Testis (tissue), 3 donors: Measurements from ENCODE around the gene WRAP73. TPM values are rescaled to one million over a fixed set of nuclear protein-coding genes. Genes with fewer than 3 reads are reported as not detected.
A peak's percentile ranks its signal among the peaks of the same experiment; 100 is the strongest.

Source experiments
- DNase-seq: peaks from one replicate; pipeline ENCODE4 v3.0.0-alpha.2; 2019
- H3K27ac ChIP-seq, 2 donors: fragments of 200-600 bp; sonication (generic); one replicate each; pipeline ENCODE4 v1.5.1; 2019
- H3K27me3 ChIP-seq: fragments of 200-600 bp; sonication (generic); one replicate; pipeline ENCODE4 v1.5.1; 2019
- H3K36me3 ChIP-seq: fragments of 200-600 bp; sonication (generic); one replicate; pipeline ENCODE4 v1.5.1; 2017; ENCODE audit warnings: low read depth; ENCODE audit errors: missing control alignments
- H3K4me1 ChIP-seq: fragments of 200-600 bp; sonication (generic); one replicate; pipeline ENCODE4 v1.5.1; 2019
- H3K4me3 ChIP-seq, 2 donors: fragments of 200-600 bp; sonication (generic); one replicate each; pipeline ENCODE4 v1.5.1; 2017 to 2019
- H3K9me3 ChIP-seq: fragments of 200-600 bp; sonication (generic); one replicate; pipeline ENCODE4 v1.5.1; 2017
- CTCF ChIP-seq, 3 experiments: fragments of 450-650 bp in 2 of 3; fragments of 200-600 bp in 1 of 3; sonication (generic) in 1 of 3; IDR thresholded peaks; one replicate each; pipeline ENCODE4 v1.5.1; 2016 to 2019; ENCODE audit warnings: antibody characterized with exemption in 3 of 3, mild to moderate bottlenecking in 2 of 3, moderate library complexity in 1 of 3
- POLR2A ChIP-seq: fragments of 450-650 bp; IDR thresholded peaks from one replicate; pipeline ENCODE4 v1.6.1; 2017; ENCODE audit warnings: antibody characterized with exemption, mild to moderate bottlenecking, moderate library complexity
- WGBS, 2 donors: methylation state at CpG; one replicate each; pipeline ENCODE4 v1.1.5; 2018; 5-methylcytosine and 5-hydroxymethylcytosine counted together
- intact Hi-C: fragments of 100-400 bp; cut with DNase I; formaldehyde crosslinking; loops from one replicate; pipeline ENCODE4 v1.15.1; 2023; ENCODE audit warnings: low total_unique reads
- polyA plus RNA-seq: library from polyadenylated mRNA; stranded (reverse); fragments of 350-450 nt; fragmentation: Illumina TruSeq; extraction: RNeasy Lipid Tissue Mini Kit (QIAGEN cat#74804); gene quantifications from one replicate; pipeline ENCODE4 v1.2.3, GENCODE V29; 2014; ENCODE audit warnings: low read depth, low replicate concordance; ENCODE audit not compliant: insufficient read depth
- total RNA-seq, 2 donors: library from RNA; depleted of rRNA; stranded (reverse); fragments of >200 nt; gene quantifications; one replicate each; pipeline ENCODE4 v1.2.3, GENCODE V29; 2016

Gene WRAP73
- total and polyA plus RNA-seq, 3 donors from 2014 or later, result 26.1 to 34.2 (median 32.5) TPM

GRCh38 chr1:3688356-3689137 lies 38.6 kb upstream of the WRAP73 start:
- no peaks in the 10 kb centered on the region for H3K9me3 ChIP-seq
- TF ChIP-seq POLR2A (no peak), CTCF (IDR thresholded peaks at IDR 0.05) (no peak)
- no peaks in the 10 kb centered on the region for H3K36me3 ChIP-seq
- WGBS, 2 donors, result 70 to 73% methylated on average over 18 to 29 of the region's 29 CpGs
- intact Hi-C loops, result no loop called here
- no peak overlapping the region for H3K4me3 ChIP-seq
- no peaks in the 10 kb centered on the region for H3K27me3 ChIP-seq
- H3K27ac ChIP-seq, result no peak overlapping the region
- H3K4me1 ChIP-seq, result no peaks in the 10 kb centered on the region
- DNase-seq, result no peak

- no peaks in the 10 kb centered on the region for H3K4me1 ChIP-seq
- no peak for DNase-seq
- no peak overlapping the region for H3K4me3 ChIP-seq
- no peaks in the 10 kb centered on the region for H3K27me3 ChIP-seq
- no peaks in the 10 kb centered on the region for H3K36me3 ChIP-seq
- no peak overlapping the region for H3K27ac ChIP-seq
- TF ChIP-seq CTCF (IDR thresholded peaks at IDR 0.05) (no peak), POLR2A (no peak)
- intact Hi-C loops, result no loop called here
- WGBS, 2 donors, result 86 to 93% methylated on average over 11 to 12 of the region's 12 CpGs
- no peaks in the 10 kb centered on the region for H3K9me3 ChIP-seq
These were observed 37.6 kb upstream of the WRAP73 start for GRCh38 chr1:3687504-3687903.

- TF ChIP-seq POLR2A, result no peak
- DNase-seq, result no peak
- Histone ChIP-seq H3K36me3 (no peaks in the 10 kb centered on the region), H3K4me1 (no peaks in the 10 kb centered on the region), H3K9me3 (no peaks in the 10 kb centered on the region), H3K4me3 (no peak overlapping the region), H3K27ac (no peak overlapping the region), H3K27me3 (no peaks in the 10 kb centered on the region)
- intact Hi-C loops, result no loop called here
- WGBS, 2 donors, result 79 to 92% methylated on average over 6 to 19 of the region's 19 CpGs
These were observed 36.0 kb upstream of the WRAP73 start for GRCh38 chr1:3685906-3686305.

- intact Hi-C loops, result no loop called here
- Histone ChIP-seq H3K27me3 (no peaks in the 10 kb centered on the region), H3K4me3 (no peak overlapping the region), H3K9me3 (no peaks in the 10 kb centered on the region), H3K27ac (no peak overlapping the region), H3K4me1 (no peaks in the 10 kb centered on the region), H3K36me3 (no peaks in the 10 kb centered on the region)
- no peak for TF ChIP-seq CTCF (IDR thresholded peaks at IDR 0.05)
- no peak for TF ChIP-seq POLR2A
- no peak for DNase-seq
- 77 to 100% methylated on average over 1 to 14 of the region's 14 CpGs for WGBS, 2 donors
These were observed 35.3 kb upstream of the WRAP73 start for GRCh38 chr1:3685222-3685621.

GRCh38 chr1:3683992-3684391 lies 34.1 kb upstream of the WRAP73 start:
- H3K9me3 ChIP-seq, result no peaks in the 10 kb centered on the region
- intact Hi-C loops, result no loop called here
- H3K27me3 ChIP-seq, result no peaks in the 10 kb centered on the region
- no peaks in the 10 kb centered on the region for H3K4me1 ChIP-seq
- WGBS, 2 donors, result 25 to 27% methylated on average over 18 to 26 of the region's 26 CpGs
- no peaks in the 10 kb centered on the region for H3K36me3 ChIP-seq
- no peak for TF ChIP-seq POLR2A
- TF ChIP-seq CTCF (IDR thresholded peaks at IDR 0.05), result no peak
- peak; percentile 57 for DNase-seq
- H3K27ac ChIP-seq, result no peak overlapping the region
- peak overlapping the region in 1 of 2 donors; percentile 18 for H3K4me3 ChIP-seq
